GM06990 (cell line): ENCODE results near the gene CANX.
"Not testable (repeated sequence)": the region's sequence is repeated elsewhere in the genome, so short reads cannot be mapped to it uniquely, and the experiment has no call there.

Source experiments
- DNase-seq: peaks from one replicate; pipeline ENCODE4 v3.0.0-alpha.2; 2011; ENCODE audit not compliant: insufficient read length; ENCODE audit errors: extremely low read depth
- H3K27me3 ChIP-seq: replicated peaks from 2 replicates; pipeline ENCODE4 v1.6.0; 2011; ENCODE audit warnings: low read length; ENCODE audit not compliant: control insufficient read depth, insufficient read depth
- H3K36me3 ChIP-seq: 2 replicates; pipeline ENCODE4 v1.5.1; 2011; ENCODE audit warnings: low read length; ENCODE audit not compliant: control insufficient read depth, insufficient read depth
- H3K4me3 ChIP-seq: replicated peaks from 2 replicates; pipeline ENCODE4 v1.5.1; 2011; ENCODE audit warnings: low read depth, mild to moderate bottlenecking, control low read depth, low read length
- TF ChIP-seq, protein P1 (sequence below): IDR thresholded peaks from 2 replicates; pipeline ENCODE4 v1.5.1; 2011; ENCODE audit warnings: low read length, control low read depth, mild to moderate bottlenecking, inconsistent platforms; ENCODE audit not compliant: insufficient read depth, poor library complexity, severe bottlenecking

CANX gene

DNA sequence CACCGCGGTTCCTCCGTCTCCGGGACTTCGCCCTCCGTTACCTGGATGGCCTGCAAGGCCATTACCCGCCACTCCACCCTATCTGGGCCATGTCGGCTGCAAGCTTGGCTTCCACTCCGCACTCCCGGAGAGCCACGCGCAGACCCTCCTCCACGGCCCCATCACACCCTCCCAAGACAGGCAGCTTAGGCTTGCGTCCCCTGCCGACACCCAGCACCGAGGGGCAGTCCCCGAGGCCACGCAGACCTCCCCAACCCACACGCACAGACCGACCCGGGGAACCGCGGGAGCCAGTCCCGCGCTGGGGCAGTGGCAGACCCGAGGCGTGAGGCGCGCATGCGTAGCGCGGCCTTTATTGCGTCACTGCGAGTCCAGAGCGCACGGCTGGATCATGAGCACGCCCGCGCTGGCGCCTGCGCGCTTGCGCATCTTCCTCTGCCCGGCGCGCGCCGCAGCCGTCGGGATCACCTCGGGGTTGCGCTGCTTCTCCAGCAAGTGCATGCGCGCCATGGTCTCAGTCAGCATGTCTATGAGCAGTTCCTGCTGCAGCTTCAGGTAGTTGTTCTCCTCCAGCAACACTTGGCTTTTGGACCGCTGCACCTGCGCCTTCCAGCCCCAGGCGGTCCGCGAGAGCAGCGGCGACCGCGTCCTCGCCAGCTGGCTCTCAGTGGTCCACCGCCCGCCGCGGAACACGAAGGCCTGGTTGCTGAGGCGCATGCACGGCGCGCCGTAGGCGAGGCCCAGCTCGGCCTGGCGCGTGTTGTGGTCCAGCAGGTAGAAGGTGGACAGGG, 20.3 kb upstream of the CANX start:
- TF ChIP-seq, protein P1, sequence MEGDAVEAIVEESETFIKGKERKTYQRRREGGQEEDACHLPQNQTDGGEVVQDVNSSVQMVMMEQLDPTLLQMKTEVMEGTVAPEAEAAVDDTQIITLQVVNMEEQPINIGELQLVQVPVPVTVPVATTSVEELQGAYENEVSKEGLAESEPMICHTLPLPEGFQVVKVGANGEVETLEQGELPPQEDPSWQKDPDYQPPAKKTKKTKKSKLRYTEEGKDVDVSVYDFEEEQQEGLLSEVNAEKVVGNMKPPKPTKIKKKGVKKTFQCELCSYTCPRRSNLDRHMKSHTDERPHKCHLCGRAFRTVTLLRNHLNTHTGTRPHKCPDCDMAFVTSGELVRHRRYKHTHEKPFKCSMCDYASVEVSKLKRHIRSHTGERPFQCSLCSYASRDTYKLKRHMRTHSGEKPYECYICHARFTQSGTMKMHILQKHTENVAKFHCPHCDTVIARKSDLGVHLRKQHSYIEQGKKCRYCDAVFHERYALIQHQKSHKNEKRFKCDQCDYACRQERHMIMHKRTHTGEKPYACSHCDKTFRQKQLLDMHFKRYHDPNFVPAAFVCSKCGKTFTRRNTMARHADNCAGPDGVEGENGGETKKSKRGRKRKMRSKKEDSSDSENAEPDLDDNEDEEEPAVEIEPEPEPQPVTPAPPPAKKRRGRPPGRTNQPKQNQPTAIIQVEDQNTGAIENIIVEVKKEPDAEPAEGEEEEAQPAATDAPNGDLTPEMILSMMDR: peak; percentile 11
- H3K4me3 ChIP-seq: peak overlapping the region; percentile 93
- no peaks in the 10 kb centered on the region for H3K27me3 ChIP-seq
- peak; percentile 97 for DNase-seq
- H3K36me3 ChIP-seq: no peaks in the 10 kb centered on the region

DNA sequence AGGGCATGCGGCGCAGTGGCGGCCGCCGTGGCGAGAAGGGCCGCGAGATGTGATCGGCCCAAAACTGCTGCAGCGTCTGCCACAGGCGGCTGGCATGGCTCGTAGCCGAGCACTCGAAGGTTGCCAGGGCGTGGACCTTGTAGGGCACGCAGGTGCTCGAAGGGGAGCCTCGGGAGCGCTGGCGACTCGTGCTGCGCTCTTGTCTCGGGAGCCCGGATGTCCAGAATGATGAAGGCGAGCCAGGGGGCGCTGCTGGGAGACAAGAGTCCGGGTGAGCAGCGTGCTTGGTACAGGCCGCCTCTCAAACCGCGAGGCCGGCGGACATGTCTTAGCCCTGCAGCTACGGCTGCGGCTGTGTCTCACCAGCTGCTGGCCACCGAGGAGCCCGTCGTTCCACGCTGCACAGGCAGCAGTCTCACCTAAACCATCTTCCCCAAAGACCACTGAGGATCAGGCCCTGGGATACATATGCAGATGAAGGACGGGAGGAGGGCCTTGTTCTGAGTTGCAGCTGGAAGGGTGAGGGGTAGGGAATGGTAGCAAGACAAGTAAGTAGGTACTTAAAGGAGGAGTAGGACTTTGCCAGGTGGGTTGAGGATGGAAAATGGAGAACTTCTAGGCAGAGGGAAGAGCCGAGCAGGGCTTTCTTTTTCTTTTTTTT, 19.6 kb upstream of the CANX start:
- H3K36me3 ChIP-seq: no peaks in the 10 kb centered on the region
- no peaks in the 10 kb centered on the region for H3K27me3 ChIP-seq
- TF ChIP-seq, protein P1: peak; percentile 44
- DNase-seq: no peak
- peak overlapping the region; percentile 93 for H3K4me3 ChIP-seq

DNA sequence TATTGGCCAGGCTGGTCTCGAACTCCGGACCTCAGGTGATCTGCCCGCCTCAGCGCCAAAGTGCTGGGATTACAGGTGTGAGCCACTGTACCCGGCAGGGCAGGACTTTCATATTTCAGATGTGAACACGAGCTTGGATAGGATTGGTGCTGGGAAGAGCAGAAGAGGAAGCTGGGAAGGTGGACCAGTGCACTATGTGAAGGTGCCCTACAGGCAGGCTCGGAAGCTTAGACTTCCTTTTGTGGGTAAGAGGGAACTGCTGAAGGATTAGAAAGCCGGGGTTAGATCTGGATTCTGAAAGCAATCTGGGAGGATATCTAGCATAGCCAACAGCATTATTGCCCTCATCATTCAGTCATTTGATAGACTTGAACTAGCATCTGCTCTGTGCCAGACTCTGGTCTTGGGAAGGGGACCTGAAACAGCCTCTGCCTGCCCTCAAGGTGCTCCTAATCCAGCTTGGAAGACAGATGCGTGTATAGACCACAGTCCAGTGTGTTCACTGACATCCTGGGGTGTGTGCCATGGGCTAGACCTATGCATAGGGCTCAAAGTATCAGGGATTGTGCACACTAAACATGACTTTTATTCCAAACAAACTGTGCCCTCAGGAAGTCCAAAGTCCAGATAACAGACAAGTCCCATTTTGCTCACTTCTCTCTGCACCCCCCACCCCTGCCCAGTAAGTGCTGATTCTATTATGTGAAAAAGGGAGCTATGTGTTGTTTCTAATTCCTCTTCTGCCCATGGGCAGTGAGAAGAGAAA, 18.6 kb upstream of the CANX start:
- no peaks in the 10 kb centered on the region for H3K27me3 ChIP-seq
- no peak overlapping the region for H3K4me3 ChIP-seq

GRCh38 chr5:179680780-179681401, 17.9 kb upstream of the CANX start, which contains the start of gene CBY3:
Gene CBY3, minus strand, starts transcription at chr5:179681034. Its CDS starts 116 bp downstream, at chr5:179680918.
- Histone ChIP-seq H3K36me3 (no peaks in the 10 kb centered on the region), H3K4me3 (no peak within 1 kb of the TSS), H3K27me3 (no peaks in the 10 kb centered on the region)
- TF ChIP-seq, protein P1: no peak
- no peak for DNase-seq

More for the DNA sequence above, 18.6 kb upstream of the CANX start:
- TF ChIP-seq, protein P1: no peak
- no peak for DNase-seq
- no peaks in the 10 kb centered on the region for H3K36me3 ChIP-seq

- not testable (repeated sequence) for H3K36me3 ChIP-seq, H3K4me3 ChIP-seq, DNase-seq, H3K27me3 ChIP-seq
These were observed 9.6 kb upstream of the CANX start for GRCh38 chr5:179689212-179689611.
